ENCODE measurements around the gene HFM1. TPM values are rescaled to one million over a fixed set of nuclear protein-coding genes. Genes with fewer than 3 reads are reported as not detected.

HFM1 gene
- total RNA-seq, 1 donor from 2014 or later: not detected

Other genes with a start within 250 kb of the HFM1 start
- 19.9 and 23.1 TPM in 2 replicates for gene CDC7, start 96.0 kb upstream of the HFM1 start, total RNA-seq